GM08714 (cell line): Measurements from ENCODE around the gene DGKI.

Source experiments
- H3K4me3 ChIP-seq: fragments of 200-500 bp; sonication (Bioruptor generic); 2 replicates; pipeline ENCODE4 v1.5.1; 2014; ENCODE audit warnings: mild to moderate bottlenecking, low read length, inconsistent platforms
- ZNF274 ChIP-seq: IDR thresholded peaks from 2 replicates; pipeline ENCODE4 v1.6.1; 2012; ENCODE audit warnings: mild to moderate bottlenecking, low read depth, low read length

Gene DGKI

DNA sequence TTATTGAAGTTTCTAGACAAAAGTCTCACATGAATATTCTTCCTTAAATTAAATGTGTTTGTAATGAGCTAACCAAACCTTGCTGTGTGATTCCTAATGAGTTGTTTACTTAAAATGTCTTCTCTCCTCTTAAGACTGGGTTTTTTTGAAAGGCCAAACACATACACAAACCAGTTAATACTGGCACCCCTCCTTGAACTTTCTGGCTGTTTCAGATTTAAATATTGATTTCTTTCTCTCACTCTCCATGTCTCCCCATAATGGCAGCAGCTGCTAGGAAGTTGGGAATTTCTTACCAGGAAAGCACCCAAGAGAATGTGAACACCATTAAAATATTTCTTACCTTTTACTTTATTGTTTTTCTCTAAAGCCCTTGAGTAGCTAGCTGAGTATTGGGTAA is 491.8 kb downstream of the DGKI start:
- no peak overlapping the region for H3K4me3 ChIP-seq
- no peak for TF ChIP-seq ZNF274

DNA sequence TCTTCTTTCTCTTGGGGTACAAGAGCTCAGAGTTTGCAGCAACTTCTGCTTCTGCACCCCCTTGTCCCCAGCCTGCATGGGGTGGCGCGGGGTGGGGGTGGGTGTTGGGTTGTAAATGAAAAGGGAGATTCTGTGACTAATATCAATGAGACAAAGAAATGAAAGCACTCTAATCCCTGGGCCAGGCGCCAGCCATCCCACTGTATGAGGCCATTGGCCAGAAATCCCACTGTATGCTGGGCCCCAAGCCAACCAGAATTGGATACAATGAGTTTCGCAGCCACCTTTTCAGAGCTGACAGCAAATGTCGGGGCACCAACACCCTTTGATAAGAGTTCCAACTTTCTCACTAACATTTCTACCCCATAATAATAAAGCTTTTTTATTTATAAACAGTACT is 492.4 kb downstream of the DGKI start:
- no peak for TF ChIP-seq ZNF274
- no peak overlapping the region for H3K4me3 ChIP-seq

DNA sequence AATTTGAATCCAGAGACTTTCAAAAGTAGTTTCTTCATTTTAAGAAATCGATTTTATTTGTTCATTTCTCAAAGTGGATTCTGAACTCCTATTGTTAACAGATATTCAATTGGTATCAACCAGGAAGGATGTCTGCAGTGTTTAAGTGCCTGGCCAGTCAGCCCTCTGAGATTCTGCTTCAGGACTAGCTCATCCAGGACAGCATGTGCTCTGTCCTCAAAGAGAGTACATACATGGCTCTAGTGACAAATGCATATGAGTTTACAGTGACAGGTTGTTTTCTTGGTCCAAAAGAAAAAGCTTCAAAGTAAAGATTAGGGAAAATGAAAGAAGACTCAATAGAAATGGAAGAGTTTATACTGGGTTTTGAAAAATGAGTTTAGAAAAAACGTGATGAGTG is 494.8 kb downstream of the DGKI start:
- H3K4me3 ChIP-seq = no peak overlapping the region
- no peak for TF ChIP-seq ZNF274

DNA sequence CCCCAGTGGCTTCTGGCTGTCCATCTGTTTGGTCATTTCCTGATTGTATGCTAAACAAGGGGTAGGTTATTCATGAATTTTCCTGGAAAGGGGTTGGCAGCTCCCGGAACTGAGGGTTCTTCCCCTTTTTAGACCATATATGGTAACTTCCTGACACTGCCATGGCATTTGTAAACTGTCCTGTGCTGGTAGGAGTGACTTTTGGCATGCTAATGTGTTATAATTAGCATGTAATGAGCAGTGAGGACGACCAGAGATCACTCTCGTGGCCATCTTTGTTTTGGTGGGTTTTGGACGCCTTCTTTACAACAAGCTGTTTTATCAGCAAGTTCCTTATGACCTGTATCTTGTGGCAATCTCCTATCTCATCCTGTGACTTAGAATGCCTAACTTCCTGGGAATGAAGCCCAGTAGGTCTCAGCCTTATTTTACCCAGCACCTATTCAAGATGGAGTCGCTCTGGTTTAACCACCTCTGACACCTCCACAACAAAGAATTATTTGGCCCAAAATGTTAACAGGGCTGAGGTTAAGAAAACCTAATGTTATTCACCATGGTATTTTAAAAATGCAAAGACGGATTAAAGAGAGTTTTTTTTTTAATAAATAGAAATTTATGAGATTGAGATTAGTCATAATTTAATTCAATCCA is 500.9 kb downstream of the DGKI start:
- no peak for TF ChIP-seq ZNF274
- no peak overlapping the region for H3K4me3 ChIP-seq

DNA sequence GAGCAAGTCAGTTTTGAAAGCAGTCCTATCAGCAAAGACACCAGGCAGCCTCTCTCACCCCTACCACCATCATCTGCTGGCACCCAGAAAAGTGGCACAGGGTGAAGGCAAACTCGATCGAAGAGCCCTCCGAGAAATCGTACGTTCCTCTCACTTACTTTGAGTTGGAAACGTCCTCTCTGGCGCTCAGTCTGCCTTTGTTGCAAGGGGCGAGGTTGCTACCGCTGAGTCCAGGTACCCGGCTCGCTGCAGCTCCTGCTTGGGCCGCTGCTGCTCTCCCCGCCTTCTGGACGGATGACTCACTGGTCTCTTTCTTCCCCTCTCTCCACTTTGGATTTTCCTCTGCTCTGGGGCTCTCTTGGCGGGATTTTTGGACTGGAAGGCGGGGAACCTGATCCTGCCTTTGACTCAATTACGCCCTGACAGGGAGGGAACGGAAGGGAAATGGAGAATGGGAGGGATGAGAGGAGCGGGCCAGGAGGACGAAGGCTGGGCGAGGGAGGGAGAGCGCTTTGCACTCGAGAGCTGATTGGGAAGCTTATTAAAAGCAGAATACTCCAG is 503.4 kb downstream of the DGKI start, which contains the start of gene PTN:
Gene PTN, minus strand, starts transcription at position 453 of the 561 bp plus-strand sequence. CDS start 88,760 bp downstream, outside the sequence.
- H3K4me3 ChIP-seq = no peak within 1 kb of the TSS
- no peak for TF ChIP-seq ZNF274

DNA sequence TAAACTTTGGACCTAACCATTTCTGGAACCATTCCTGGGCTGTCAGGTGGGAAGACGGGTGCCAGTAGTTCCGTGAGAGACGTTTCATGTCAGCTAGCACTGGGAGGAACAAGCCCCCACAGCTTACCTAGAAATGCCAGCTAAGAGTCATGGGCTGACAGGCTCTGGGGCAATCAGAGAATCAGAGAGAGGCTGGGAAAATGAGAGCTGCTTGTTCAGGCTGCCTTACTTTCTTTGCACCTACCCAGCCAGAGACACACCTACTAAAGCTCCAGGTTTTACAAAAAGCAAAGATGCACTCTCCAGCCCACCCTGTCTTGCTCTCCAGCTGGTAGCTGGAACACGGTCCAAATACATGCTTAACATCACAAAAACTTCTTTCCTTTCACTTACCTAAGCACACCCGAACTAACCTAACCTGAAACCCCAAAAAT is 503.9 kb downstream of the DGKI start:
- H3K4me3 ChIP-seq = no peak overlapping the region
- no peak for TF ChIP-seq ZNF274

DNA sequence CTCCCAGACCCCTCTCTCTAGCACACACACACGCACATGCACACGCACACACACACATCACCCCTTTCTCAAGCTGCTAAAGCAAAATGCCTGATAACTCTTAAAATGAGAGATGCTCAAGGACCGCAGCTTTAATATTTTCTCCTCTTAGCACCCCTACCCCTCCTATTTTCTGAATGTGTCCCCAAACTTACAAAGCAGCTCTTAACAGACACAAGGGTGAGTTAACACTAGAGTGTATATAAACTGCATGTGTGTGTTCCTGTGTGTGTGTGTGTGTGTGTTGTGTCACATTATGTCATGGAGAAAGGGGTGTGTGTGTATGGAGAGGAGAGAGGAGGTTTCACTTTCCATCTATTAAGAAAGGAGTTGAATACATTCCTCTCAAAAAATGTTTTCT is 504.5 kb downstream of the DGKI start:
- no peak overlapping the region for H3K4me3 ChIP-seq
- TF ChIP-seq ZNF274 = no peak

DNA sequence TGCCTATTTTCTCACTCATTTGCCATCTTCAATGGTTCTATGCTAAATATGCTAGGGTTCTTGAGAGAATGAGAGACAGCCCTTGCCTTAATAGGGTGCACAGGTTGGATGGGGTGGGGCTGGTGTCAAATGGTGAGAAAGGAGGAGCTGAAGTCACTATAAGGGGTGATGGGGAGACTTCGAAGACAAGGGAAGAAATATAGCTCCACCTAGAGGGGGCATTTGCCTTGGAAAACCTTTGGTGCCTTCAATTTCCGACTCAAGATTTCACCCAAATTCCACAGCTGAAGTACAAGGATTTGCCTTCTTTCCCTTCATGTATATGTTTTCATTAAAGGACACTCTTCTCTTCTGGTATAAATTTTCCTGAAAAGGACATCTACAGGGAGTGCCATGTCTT is 508.9 kb downstream of the DGKI start:
- H3K4me3 ChIP-seq = no peak overlapping the region
- TF ChIP-seq ZNF274 = no peak

DNA sequence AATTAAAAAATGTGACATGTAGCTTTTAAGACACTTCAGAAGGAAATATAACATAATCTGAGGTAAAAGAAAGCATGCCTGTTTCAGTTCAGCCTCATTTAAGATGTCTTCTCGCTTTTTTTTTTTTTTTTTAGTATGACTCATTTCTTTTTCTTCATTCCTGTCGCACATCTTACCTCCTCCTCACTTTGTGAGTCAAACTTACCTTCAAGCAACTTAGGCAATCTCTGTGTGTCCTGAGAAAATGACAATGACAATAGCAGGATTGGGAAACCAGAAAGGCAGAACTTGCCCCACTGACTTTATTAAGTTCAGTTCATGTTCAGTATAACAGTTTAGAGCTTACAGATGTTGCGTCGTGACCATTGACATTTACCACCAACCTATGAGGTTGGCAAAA is 511.0 kb downstream of the DGKI start:
- no peak overlapping the region for H3K4me3 ChIP-seq
- no peak for TF ChIP-seq ZNF274

DNA sequence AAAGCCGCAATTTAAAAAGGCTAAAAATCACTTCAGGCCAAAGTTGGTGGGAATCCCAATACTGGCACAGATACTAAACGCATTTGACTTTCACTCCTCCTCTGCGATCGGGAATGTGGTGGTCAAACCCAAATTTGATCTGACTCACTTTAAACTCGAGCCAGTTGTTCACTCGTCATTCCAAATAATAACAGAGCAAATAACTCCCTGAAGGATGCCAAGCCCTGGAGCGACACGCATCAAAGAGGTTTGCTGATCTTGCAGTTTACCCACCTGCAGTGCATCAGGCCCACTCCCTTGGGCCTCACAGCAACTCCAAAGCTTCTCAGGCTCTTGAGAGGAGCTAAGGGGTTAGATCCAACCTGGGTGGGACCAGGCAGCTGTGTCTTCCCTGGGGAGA is 515.4 kb downstream of the DGKI start:
- no peak for TF ChIP-seq ZNF274
- no peak overlapping the region for H3K4me3 ChIP-seq
